Cardiac fibroblast (primary cell): ENCODE results near the gene GOLGA6L9.
A peak's percentile ranks its signal among the peaks of the same experiment; 100 is the strongest.
"Not testable (repeated sequence)": the region's sequence is repeated elsewhere in the genome, so short reads cannot be mapped to it uniquely, and the experiment has no call there.

ENCODE experiments used
- DNase-seq, 2 donors: peaks; one replicate each; pipeline versions ENCODE4 v3.0.0 to v3.0.0-alpha.2; 2010; ENCODE audit warnings: low read depth in 2 of 2
- H3K4me3 ChIP-seq, 2 donors: replicated peaks in 1 of 2; 1 replicate in 1 of 2; 2 replicates in 1 of 2; pipeline ENCODE4 v1.5.1; 2011; ENCODE audit warnings: low read depth in 2 of 2, low read length in 2 of 2, mild to moderate bottlenecking in 2 of 2, moderate library complexity in 1 of 2

The GOLGA6L9 gene

DNA sequence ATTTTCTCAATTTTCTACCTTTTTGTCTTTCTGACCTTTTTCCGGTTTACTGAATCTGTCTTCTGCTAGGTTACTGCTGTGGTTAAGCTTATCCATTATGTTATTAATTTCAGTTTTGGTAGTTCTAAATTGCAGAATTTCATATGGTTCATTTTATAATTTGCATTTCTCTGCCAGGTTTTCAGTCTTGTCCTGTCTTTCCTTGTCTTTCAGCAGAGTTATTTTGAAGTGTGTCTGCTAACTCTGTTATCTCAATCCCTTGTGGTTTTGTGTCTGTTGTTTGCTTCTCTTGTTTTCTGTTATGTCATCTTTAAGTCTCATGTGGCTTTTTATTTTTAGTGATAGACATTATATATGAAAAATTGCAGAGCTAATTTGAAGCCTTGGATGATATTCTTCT, 18.0 kb upstream of the GOLGA6L9 start:
- not testable (repeated sequence) for DNase-seq, H3K4me3 ChIP-seq

DNA sequence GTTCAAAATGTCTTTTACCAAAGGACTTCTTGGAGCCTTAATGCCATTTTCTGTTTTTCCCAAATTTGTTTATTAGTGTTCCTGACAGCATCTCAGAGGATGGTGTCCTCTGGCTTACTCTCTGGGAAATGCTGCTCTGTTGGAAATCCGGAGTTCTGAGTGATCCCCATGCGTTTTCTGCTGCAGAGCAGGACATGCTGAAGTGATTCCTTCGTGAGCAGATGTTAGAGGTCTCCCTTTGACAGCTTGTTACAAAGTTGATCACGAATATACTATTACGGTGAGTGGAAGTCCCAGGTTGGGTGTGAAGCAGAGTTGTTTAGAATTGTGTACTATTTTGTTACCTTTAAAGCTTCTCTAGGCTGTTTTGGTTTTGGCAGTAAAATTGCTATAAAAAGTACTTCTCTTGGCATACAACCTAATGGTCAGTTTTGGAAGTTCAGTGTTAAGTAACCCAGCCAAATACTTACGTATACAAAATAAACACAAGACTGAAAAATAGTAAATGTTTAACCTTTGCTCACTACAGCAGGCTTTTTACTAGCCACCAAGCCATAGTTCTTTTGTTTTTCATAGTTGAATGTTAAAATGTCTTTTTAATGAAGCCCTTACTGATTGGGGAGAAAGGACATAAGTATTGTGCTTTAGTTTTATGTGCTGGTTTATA, 15.0 kb upstream of the GOLGA6L9 start:
- DNase-seq: peak in 1 of 2 donors; percentile 25
- H3K4me3 ChIP-seq: not testable (repeated sequence)

DNA sequence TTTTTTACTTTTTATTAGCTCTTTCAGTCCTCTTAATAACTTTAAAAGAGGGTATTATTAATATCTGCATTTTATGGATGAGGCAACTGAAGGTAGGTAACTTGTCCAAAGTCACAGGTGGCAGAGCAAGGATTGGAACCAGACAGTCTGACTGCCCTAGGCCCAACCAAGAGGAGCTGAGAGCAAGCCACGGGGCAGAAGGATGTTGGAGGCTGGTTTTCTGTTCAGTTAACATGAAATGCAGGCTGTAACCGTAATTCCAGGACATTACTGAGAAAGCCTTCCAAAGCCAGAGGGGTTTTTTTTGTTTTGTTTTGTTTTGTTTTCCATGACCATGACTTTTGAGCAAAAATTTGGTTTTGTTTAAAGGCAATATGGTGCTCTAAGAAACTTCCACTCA, 9.1 kb upstream of the GOLGA6L9 start:
- not testable (repeated sequence) for DNase-seq, H3K4me3 ChIP-seq

DNA sequence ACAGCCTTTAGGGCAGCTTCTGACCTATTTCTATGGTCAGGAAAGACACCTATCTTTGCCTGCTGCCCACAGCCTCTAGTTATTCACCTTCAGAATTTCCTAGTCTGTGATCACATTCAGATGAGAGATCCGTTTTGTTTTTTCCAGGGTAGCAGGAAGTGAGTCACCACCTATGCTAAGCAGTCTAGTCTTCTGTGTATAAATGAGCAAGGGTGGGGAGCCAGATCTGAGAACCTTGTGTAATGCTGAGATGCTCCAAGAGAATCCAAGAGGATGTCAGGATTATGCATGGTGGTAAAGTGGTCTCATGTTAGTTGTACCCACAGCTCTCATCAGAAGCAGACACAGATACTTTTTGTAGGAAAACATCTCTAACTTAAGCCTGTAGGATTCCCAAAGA, 8.7 kb upstream of the GOLGA6L9 start:
- not testable (repeated sequence) for DNase-seq, H3K4me3 ChIP-seq

DNA sequence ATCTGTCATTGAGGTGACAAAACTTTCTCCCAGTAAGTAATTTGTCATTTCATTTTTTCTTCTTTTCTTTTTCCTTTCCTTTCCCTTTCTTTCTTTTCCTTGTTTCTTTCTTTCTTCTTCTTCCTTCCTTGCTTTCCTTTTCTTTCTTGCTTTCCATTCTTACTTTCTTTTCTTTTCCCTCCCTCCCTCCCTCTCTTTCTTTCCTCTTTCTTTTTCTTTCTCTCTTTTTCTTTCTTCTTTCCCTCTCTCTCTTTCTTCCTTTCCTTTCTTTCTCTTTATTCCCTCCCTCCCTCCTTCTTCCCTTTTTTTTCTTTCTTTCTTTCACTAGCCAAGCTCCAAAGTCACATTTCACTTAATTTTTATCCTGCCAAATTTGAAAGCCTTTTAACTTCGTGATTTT, 2.5 kb upstream of the GOLGA6L9 start:
- DNase-seq: not testable (repeated sequence)

DNA sequence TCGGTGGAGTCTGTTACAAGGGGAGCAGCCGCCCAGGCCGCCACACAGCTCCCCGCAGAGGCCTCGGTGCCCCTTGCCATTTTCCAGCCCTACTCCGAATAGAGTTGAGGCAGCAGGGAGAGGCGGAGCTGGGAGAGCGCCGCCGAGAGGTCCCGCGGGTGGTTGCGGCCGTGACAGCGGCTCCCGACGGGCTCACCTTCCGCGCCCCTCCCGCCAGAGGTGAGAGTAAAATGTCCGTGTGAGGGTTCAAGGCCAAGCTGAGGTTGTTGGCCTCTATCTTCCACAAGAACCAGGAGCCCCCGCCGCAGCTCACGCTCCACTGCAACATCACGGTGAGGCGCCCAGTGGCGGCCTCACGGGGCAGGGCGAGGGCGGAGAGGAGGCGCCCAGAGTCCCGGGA, 15.8 kb downstream of the GOLGA6L9 start:
- H3K4me3 ChIP-seq: peak overlapping the region; percentile 41 to 43
- not testable (repeated sequence) for DNase-seq

More for the DNA sequence above, 2.5 kb upstream of the GOLGA6L9 start:
- H3K4me3 ChIP-seq: not testable (repeated sequence)

DNA sequence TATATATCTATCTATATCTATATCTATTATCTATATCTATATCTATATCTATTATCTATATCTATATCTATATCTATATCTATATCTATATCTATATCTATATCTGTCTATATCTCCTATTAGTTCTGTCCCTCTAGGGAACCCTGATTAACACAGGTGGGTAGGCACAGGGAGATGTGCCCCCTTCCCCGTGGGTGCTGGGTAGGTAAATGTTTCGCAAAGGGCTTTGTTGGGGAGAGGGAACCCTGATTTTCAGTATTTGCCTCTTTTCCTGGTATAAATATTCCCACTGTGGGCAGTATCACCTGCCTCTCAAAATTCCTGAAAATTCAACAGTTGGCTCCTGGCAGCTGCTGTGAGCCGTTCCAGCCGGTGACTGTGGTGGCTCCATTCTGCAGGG, 27.7 kb downstream of the GOLGA6L9 start:
- H3K4me3 ChIP-seq, DNase-seq: not testable (repeated sequence)

DNA sequence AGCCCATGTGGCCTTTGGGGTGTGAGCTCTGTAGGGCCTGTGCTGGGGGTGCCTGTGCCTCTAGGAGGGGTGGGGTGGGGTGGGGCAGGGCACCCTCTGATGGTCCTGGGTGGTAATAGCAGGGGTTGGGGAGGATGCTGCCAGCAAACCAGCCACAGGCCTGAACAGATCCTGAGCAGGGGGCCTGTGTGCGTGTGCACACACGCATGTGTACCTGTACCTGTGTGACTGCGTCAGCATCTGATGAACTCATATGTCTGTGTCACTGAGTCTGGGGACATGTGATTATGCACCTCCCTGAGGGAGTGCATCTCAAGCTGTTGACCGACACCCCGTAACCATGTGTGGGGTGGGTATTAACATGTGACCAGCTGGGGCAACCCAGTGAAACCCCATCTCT, 36.0 kb downstream of the GOLGA6L9 start:
- not testable (repeated sequence) for H3K4me3 ChIP-seq, DNase-seq

DNA sequence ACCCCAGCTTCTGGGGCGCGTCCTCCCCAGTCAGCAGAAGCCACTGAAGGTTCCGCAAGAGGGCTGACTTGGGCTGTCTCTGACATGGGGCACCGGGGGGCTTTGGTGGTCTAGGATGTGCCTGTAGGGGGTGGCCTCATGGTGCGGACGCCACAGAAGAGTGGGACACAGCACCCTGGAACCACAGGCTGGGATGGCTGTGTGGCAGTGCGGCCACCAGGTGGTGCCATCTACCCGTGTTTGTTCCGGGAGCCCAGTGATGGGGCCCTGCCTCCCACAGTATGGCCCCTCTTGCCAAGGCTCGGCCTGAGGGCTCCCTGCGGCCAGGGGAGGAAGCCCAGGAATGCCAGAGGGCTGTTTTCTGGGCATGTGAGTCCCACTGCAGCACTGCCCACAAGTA, 38.6 kb downstream of the GOLGA6L9 start:
- DNase-seq: not testable (repeated sequence)

DNA sequence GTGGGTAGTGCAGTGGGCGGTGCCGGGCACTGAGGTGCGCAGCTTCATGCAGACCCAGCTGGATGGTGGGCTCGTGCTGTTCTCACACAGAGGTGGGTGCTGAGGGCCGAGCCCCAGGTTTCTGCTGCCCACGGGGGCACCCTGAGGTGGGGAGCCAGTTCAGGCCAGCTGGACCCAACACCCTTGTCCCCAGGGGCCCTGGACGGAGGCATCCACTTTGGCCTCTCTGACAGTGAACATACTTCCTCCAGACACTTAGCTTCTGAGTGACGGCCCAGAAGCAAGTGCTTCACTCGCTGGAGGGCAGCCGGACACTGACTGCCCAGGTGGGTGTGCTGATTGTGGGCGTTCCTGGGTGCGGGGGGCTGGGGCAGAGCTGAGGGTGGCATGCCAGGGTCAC, 39.8 kb downstream of the GOLGA6L9 start:
- not testable (repeated sequence) for H3K4me3 ChIP-seq, DNase-seq

More for the DNA sequence above, 38.6 kb downstream of the GOLGA6L9 start:
- H3K4me3 ChIP-seq: not testable (repeated sequence)

DNA sequence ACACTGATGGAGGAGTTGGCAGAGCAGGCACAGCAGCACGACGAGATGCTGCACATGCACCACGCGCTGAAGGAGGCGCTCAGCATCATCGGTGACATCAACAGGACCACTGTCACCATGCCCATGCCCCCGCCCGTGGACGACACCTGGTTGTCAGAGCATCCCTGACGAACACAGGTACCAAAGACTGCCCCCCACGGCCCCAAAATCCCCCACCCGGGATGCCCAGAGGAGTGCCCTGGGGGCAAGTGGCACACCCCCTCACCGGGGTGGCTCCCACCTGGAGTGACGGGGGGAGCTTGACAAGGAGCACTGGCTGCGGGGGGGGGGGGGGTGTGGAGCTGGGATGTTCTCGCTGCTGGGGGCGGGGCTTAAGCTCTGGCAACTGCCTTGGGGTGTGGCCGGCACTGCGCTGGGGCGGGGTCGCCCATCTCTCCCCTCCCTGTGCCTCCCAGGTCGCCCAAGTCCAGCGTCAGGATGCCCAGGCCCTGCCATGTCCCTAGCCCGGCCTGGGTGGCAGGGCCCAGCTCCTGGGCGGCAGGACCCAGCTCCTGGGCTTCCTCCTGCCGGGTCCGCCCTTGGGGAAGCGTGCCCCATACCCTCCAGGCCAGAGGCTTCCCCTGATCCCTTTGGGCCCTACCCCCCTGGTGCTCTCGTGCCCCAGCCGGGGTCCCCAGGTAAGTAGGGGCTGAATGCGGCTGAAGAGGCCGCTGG, 42.8 kb downstream of the GOLGA6L9 start:
- not testable (repeated sequence) for DNase-seq, H3K4me3 ChIP-seq

DNA sequence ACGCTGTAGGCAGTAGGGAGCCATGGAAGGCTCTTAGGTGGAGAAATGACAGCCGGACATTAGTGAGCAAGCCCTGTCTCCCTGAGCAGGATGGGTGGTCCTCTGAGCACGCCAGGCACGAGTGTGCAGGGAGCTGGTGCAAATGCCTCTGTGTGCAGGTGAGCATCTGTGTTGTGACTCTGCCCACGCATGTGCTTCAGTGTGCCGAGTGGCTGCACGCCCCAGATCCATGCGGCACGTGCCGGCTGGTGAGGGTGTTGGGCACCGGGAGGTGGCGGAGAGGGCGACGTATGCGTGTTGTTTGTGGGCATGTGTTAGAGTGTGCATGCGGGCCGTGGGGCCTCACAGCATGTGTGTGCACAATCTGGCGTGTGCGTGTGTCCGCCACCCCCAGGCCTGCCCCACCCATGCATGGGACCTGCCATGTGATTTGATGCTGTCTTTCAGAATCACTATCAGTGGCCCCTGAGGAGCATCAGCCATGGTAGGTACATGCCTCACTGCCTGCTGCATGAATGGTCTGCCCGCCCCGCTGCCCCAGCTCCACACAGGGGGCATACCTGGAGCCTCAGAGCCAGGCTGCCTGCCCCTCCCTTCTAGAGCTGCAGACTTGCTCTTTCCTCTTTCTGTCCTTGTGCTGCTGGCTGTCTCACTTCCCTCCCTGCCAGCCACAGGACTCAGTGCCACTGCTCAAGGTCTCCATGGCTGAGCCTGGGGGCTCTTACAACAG, 45.1 kb downstream of the GOLGA6L9 start:
- not testable (repeated sequence) for H3K4me3 ChIP-seq

DNA sequence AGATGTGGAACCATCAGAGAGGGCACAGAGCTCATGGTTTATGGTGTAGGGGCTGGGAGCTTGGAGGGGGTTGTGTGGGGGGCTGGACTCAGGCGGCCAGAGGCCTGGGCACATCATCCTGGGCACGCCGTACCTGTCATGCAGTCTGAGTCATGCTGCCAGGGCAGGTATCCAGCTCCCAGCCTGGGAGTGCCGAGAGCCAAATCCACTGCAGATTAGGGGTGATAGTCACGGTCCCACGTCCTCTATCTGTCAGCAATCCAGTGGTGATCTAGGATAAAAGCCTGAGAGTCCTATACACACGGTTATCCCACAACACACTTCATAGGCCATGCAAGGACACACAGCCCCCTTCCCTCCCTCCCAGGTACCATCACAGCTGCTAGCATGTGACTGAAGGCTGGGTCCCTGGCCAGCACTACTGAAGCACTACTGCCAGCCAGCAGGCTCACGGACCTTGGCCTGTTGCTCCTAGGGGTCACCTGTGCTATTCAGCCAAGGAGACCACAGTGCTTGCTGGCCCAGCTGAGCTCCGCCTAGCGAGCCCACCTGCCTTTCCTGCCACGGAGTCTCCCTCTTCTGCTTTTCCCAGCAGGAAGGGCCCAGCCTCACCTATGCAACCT, 45.8 kb downstream of the GOLGA6L9 start:
- DNase-seq, H3K4me3 ChIP-seq: not testable (repeated sequence)

More for the DNA sequence above, 45.1 kb downstream of the GOLGA6L9 start:
- DNase-seq: not testable (repeated sequence)

DNA sequence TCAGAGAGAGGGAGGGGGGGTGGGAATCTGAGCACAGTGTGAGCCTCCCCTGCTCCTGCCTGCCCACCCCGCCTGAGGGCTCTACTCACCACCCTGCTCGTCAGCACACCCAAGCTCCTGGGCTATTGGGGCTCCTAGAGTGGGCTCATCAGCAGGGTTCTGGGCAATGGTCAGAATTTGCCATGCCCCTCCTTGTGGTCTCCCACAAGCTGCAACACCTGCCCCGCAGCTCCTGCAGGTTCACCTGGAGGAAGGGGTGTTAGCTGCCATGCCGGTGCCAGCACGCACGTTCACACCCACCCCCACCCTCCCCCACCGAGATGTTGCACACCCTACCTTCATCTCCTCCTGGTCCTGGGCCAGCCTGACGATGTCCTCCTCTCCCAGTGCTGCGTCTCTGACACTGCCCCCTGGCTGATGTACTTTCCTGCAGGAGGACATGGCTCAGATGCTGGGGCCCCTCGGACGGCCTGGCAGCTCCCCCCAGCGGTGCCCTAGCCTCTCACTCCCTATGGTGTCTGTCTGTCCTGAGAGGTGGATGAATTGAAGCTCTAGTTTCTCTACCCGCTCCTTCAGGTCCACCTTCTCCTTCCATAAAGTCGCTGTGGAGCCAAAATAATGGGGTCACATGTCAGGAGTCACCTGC, 47.2 kb downstream of the GOLGA6L9 start:
- H3K4me3 ChIP-seq, DNase-seq: not testable (repeated sequence)

DNA sequence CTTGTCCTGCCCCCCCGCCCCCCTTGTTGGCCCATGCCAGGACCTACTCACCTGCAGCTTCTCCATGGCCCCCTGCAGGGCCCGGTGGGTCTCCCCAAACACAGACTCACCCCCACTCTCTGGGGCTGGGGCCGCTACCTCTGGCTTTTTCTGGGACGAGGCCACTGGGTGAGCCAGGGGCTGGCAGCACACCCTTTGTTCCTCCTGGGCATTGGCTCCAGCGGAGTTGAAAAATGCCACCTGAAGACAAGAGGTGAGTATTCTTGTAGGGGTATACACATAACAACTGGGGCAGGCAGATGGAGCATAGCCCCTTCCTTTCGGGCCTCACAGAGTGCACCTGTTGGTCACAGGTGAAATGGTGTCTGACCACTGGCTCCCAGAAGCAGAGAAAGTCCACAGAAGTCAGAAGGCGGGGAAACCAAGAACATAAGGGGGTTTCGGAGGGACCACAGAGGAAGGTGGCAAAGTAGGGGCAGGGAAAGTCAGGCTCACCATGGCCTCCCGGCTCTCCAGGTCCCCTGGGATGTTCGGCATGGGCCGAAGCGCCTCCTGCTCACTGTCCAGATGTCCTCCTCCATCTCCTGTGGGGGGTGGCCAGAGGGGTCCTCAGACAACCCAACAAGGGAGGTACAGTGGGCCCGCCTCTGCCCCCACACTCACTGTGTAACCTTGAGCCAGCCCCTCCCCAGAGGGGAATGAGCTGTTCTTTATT, 47.9 kb downstream of the GOLGA6L9 start:
- DNase-seq, H3K4me3 ChIP-seq: not testable (repeated sequence)
